ENCODE results near the gene BIRC6. TPM values are rescaled to one million over a fixed set of nuclear protein-coding genes. Genes with fewer than 3 reads are reported as not detected.
"Not testable (repeated sequence)": the region's sequence is repeated elsewhere in the genome, so short reads cannot be mapped to it uniquely, and the experiment has no call there.

Gene BIRC6
- 59.0 and 61.0 TPM in 2 replicates for total RNA-seq (2014; rRNA removed)
- polyA plus RNA-seq (2012): 13.5 TPM

GRCh38 chr2:32356681-32357317 is at the start of gene BIRC6:
TSS of gene BIRC6 (plus strand) at chr2:32357023. CDS start at chr2:32357162, 139 bp downstream.
- DNase-seq (ENCODE audit: low read depth): peak; percentile 96

- no peak for DNase-seq (ENCODE audit: low read depth)
These were observed 46.2 kb upstream of the BIRC6 start for GRCh38 chr2:32310577-32310976.

- DNase-seq (ENCODE audit: low read depth): no peak
These were observed 41.9 kb upstream of the BIRC6 start for GRCh38 chr2:32314886-32315285.

- DNase-seq (ENCODE audit: low read depth): not testable (repeated sequence)
These were observed 28.1 kb upstream of the BIRC6 start for GRCh38 chr2:32328679-32329078.

- not testable (repeated sequence) for DNase-seq (ENCODE audit: low read depth)
These were observed 27.4 kb upstream of the BIRC6 start for GRCh38 chr2:32329180-32329980.

- DNase-seq (ENCODE audit: low read depth): no peak
These were observed 26.7 kb upstream of the BIRC6 start for GRCh38 chr2:32330136-32330535.

- no peak for DNase-seq (ENCODE audit: low read depth)
These were observed 14.0 kb upstream of the BIRC6 start for GRCh38 chr2:32342801-32343200.

- not testable (repeated sequence) for DNase-seq (ENCODE audit: low read depth)
These were observed 6.0 kb upstream of the BIRC6 start for GRCh38 chr2:32350797-32351196.

GRCh38 chr2:32355976-32356680 is 695 bp upstream of the BIRC6 start:
- DNase-seq (ENCODE audit: low read depth): no peak

GRCh38 chr2:32357318-32358110 is 691 bp downstream of the BIRC6 start:
- DNase-seq (ENCODE audit: low read depth): peak; percentile 28

GRCh38 chr2:32358111-32358482 is 1.3 kb downstream of the BIRC6 start:
- DNase-seq (ENCODE audit: low read depth): peak; percentile 10

- DNase-seq (ENCODE audit: low read depth): peak; percentile 21
These were observed 3.6 kb downstream of the BIRC6 start for GRCh38 chr2:32360416-32360815.

GRCh38 chr2:32362997-32363396 is 6.2 kb downstream of the BIRC6 start:
- not testable (repeated sequence) for DNase-seq (ENCODE audit: low read depth)

GRCh38 chr2:32363597-32363996 is 6.8 kb downstream of the BIRC6 start:
- DNase-seq (ENCODE audit: low read depth): no peak

GRCh38 chr2:32364290-32364689 is 7.5 kb downstream of the BIRC6 start:
- not testable (repeated sequence) for DNase-seq (ENCODE audit: low read depth)

- DNase-seq (ENCODE audit: low read depth): not testable (repeated sequence)
These were observed 8.9 kb downstream of the BIRC6 start for GRCh38 chr2:32365679-32366078.

- no peak for DNase-seq (ENCODE audit: low read depth)
These were observed 9.8 kb downstream of the BIRC6 start for GRCh38 chr2:32366595-32366994.

- no peak for DNase-seq (ENCODE audit: low read depth)
These were observed 12.4 kb downstream of the BIRC6 start for GRCh38 chr2:32369222-32369621.

GRCh38 chr2:32370942-32371341 is 14.1 kb downstream of the BIRC6 start:
- DNase-seq (ENCODE audit: low read depth): not testable (repeated sequence)

GRCh38 chr2:32372519-32373182 is 15.8 kb downstream of the BIRC6 start:
- DNase-seq (ENCODE audit: low read depth): no peak

Measured in LHCN-M2 (cell line).